HCT116 (cell line): Measurements from ENCODE around the gene MRPL47. TPM values are rescaled to one million over a fixed set of nuclear protein-coding genes. Genes with fewer than 3 reads are reported as not detected.

Experiments used
- ATAC-seq: fragments of 200-7000 bp; cut with Tn5 transposase; 2 replicates; pipeline ENCODE4 v1.9.1; 2020; ENCODE audit warnings: mild to moderate bottlenecking, moderate library complexity
- BruUV-seq: library from RNA; stranded (reverse); fragments of 400-500 nt; replicated peaks from 2 replicates; lab custom pipeline; 2021; lab: Mats Ljungman, UMichigan
- CTCF ChIA-PET: fragments of 300-600 bp; sonication (Branson Sonifier 250); formaldehyde crosslinking; loops from one replicate; lab custom pipeline; 2021; ENCODE audit warnings: antibody characterized with exemption; lab: Charles Lee
- POLR2A ChIA-PET: fragments of 300-600, 350-600 bp; sonication (Branson Sonifier 250); formaldehyde crosslinking; loops from one replicate; lab custom pipeline; 2021; ENCODE audit warnings: antibody characterized with exemption; lab: Charles Lee
- RAD21 ChIA-PET, 2 experiments: fragments of 300-600 bp; sonication (Branson Sonifier 250); formaldehyde crosslinking; loops; one replicate each; lab custom pipeline; 2023; ENCODE audit warnings: low total read pairs in 2 of 2; ENCODE audit not compliant: uncharacterized antibody in 2 of 2, unreplicated experiment in 2 of 2, low non-redundant PET in 1 of 2; lab: Charles Lee
- DNase-seq: peaks from one replicate; pipeline ENCODE4 v3.0.0-alpha.2; 2010; ENCODE audit warnings: low read depth, low spot score
- H2AFZ ChIP-seq: fragments of 200-600 bp; shearing (Covaris generic), sonication (generic); 2 replicates; pipeline ENCODE4 v1.6.1; 2017; ENCODE audit warnings: low read depth, mixed run types, mixed read lengths, antibody characterized with exemption, low read length; ENCODE audit not compliant: poor library complexity, severe bottlenecking
- H3K27ac ChIP-seq: 2 replicates; pipeline ENCODE4 v1.5.1; 2012; ENCODE audit warnings: low read depth, low read length
- H3K27me3 ChIP-seq: fragments of 200-600 bp; sonication (generic); 2 replicates; pipeline ENCODE4 v1.6.1; 2016; ENCODE audit warnings: mixed run types, low read length, mixed read lengths; ENCODE audit not compliant: insufficient read depth
- H3K36me3 ChIP-seq, 2 experiments: fragments of 200-500 bp in 1 of 2; fragments of 200-600 bp in 1 of 2; sonication (Bioruptor generic) in 1 of 2; sonication (generic) in 1 of 2; 2 replicates each; pipeline versions ENCODE4 v1.5.1 to v1.6.1; 2014 to 2016; ENCODE audit warnings: low read length in 2 of 2, inconsistent platforms in 1 of 2, mixed read lengths in 1 of 2, mixed run types in 1 of 2; ENCODE audit not compliant: insufficient read depth in 2 of 2, control insufficient read depth in 1 of 2
- H3K4me1 ChIP-seq, 2 experiments: fragments of 200-600 bp in 1 of 2; sonication (generic) in 1 of 2; 2 replicates each; pipeline versions ENCODE4 v1.5.1 to v1.6.1; 2012 to 2017; ENCODE audit warnings: low read length in 2 of 2, inconsistent platforms in 1 of 2, mild to moderate bottlenecking in 1 of 2, mixed read lengths in 1 of 2, mixed run types in 1 of 2, moderate library complexity in 1 of 2; ENCODE audit not compliant: insufficient read depth in 2 of 2, control insufficient read depth in 1 of 2
- H3K4me2 ChIP-seq: fragments of 200-600 bp; sonication (generic); 2 replicates; pipeline ENCODE4 v1.6.1; 2017; ENCODE audit warnings: mixed run types, low read length, mixed read lengths
- H3K4me3 ChIP-seq, 2 experiments: fragments of 200-600 bp in 1 of 2; sonication (generic) in 1 of 2; replicated peaks in 1 of 2; 2 replicates each; pipeline ENCODE4 v1.5.1; 2011 to 2016; ENCODE audit warnings: low read length in 2 of 2, control low read depth in 1 of 2, low read depth in 1 of 2, mild to moderate bottlenecking in 1 of 2, mixed read lengths in 1 of 2, mixed run types in 1 of 2
- H3K79me2 ChIP-seq: fragments of 200-600 bp; sonication (generic); 2 replicates; pipeline ENCODE4 v1.6.1; 2017; ENCODE audit warnings: mild to moderate bottlenecking, mixed run types, low read length, moderate library complexity, mixed read lengths; ENCODE audit not compliant: insufficient read depth
- H3K9ac ChIP-seq: fragments of 200-600 bp; sonication (generic); 2 replicates; pipeline ENCODE4 v1.6.1; 2016; ENCODE audit warnings: low read length, mixed read lengths
- H3K9me2 ChIP-seq: fragments of 200-600 bp; sonication (generic), shearing (Covaris generic); 2 replicates; pipeline ENCODE4 v1.6.1; 2017; ENCODE audit warnings: mixed run types, mild to moderate bottlenecking, moderate library complexity; ENCODE audit not compliant: insufficient read depth
- H3K9me3 ChIP-seq, 2 experiments: fragments of 200-500 bp in 1 of 2; fragments of 200-600 bp in 1 of 2; sonication (Bioruptor generic) in 1 of 2; sonication (generic) in 1 of 2; 2 replicates each; pipeline ENCODE4 v1.6.1; 2014 to 2017; ENCODE audit warnings: low read length in 2 of 2, mixed read lengths in 2 of 2, inconsistent platforms in 1 of 2, low read depth in 1 of 2, mild to moderate bottlenecking in 1 of 2, mixed run types in 1 of 2, moderate library complexity in 1 of 2; ENCODE audit not compliant: control insufficient read depth in 1 of 2, insufficient read depth in 1 of 2
- H4K20me1 ChIP-seq: fragments of 200-600 bp; sonication (generic), shearing (Covaris generic); 2 replicates; pipeline ENCODE4 v1.6.1; 2017; ENCODE audit warnings: mixed run types, mild to moderate bottlenecking, moderate library complexity; ENCODE audit not compliant: insufficient read depth
- ATF3 ChIP-seq: IDR thresholded peaks from 2 replicates; pipeline ENCODE4 v1.6.1; 2012
- CBX3 ChIP-seq: IDR thresholded peaks from 2 replicates; pipeline ENCODE4 v1.6.1; 2012; ENCODE audit warnings: low read depth
- CEBPB ChIP-seq: IDR thresholded peaks from 2 replicates; pipeline ENCODE4 v1.6.1; 2012; ENCODE audit warnings: low read depth
- CTCF ChIP-seq, 3 experiments: fragments of 200-600 bp in 1 of 3; sonication (generic) in 1 of 3; IDR thresholded peaks in 2 of 3; conservative IDR thresholded peaks in 1 of 3; 2 replicates each; pipeline ENCODE4 v1.5.1; 2012 to 2017; ENCODE audit warnings: low read depth in 2 of 3, low read length in 2 of 3, antibody characterized with exemption in 1 of 3, borderline replicate concordance in 1 of 3, control low read depth in 1 of 3, mild to moderate bottlenecking in 1 of 3, mixed read lengths in 1 of 3, mixed run types in 1 of 3, moderate library complexity in 1 of 3; ENCODE audit not compliant: insufficient read depth in 1 of 3
- EZH2 ChIP-seq: fragments of 200-600 bp; sonication (generic); IDR thresholded peaks from 2 replicates; pipeline ENCODE4 v1.6.1; 2017; ENCODE audit warnings: antibody characterized with exemption, mixed run types
- FOSL1 ChIP-seq: IDR thresholded peaks from 2 replicates; pipeline ENCODE4 v1.6.1; 2012; ENCODE audit warnings: low read depth
- JUND ChIP-seq: IDR thresholded peaks from 2 replicates; pipeline ENCODE4 v1.6.1; 2012
- SP1 ChIP-seq: IDR thresholded peaks from 2 replicates; pipeline ENCODE4 v1.6.1; 2012; ENCODE audit warnings: low read depth
- ZFX ChIP-seq: fragments of 450-650 bp; IDR thresholded peaks from 2 replicates; pipeline ENCODE4 v1.6.1; 2017
- intact Hi-C: fragments of 100-400 bp; cut with micrococcal nuclease; formaldehyde crosslinking; loops from 2 replicates; pipeline ENCODE4 v1.10.0; 2022
- total RNA-seq: library from RNA; stranded (reverse); gene quantifications from one replicate; pipeline ENCODE4 v1.2.1, GENCODE V29; 2021; ENCODE audit not compliant: unreplicated experiment
- TF ChIP-seq, protein P1 (sequence below): IDR thresholded peaks from 2 replicates; pipeline ENCODE4 v1.6.1; 2012

Gene MRPL47
- total RNA-seq, 1 experiment from 2014 or later, result 52.3 TPM

DNA sequence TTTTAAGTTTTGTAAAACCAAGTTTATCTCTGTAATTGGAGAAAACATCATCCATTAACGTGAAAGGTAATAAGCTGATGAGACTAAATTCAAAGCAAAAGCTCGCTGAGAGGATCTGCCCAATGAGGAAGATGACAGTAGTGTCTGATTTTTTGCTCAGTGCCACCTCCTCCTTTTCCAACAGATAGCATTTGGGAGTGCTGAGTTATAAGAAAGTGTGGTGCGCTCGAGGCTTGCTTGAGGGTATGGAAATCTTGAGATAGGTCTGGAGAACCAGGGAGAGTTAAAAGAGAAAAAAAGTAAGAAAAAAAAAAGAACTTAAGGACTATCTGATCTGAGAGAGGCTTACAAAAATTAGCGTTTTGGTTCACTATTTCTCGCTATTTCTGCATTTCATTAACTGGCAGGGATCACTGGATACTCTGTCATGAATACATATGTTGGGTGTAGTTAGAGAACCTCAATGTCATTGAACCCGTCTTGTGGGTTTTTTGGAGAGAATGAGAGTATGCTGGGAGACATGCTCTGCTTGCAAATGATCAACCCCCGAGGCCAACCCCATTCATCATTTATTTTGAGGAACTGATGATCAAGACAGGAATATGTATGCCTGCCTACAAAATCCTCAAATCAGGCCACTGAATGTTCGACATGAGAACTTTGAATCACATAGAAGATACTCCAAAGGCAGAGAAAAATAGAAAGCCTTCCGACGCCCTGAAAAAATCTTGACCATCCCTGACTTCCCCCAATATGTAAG is 47.4 kb upstream of the MRPL47 start:
- H3K79me2 ChIP-seq, result peaks cover 38% of the 10 kb centered on the region
- no peaks in the 10 kb centered on the region for H4K20me1 ChIP-seq
- TSS peak; percentile 73 for BruUV-seq
- H3K36me3 ChIP-seq, result no peaks in the 10 kb centered on the region
- peak overlapping the region; percentile 88 to 94 for H3K4me3 ChIP-seq
- no peak for ATAC-seq
- CTCF ChIA-PET, result no interaction called here
- H3K27ac ChIP-seq, result peak overlapping the region; percentile 85
- TF ChIP-seq CBX3, result no peak
- TF ChIP-seq FOSL1, result no peak
- TF ChIP-seq EZH2, result no peak
- no peak for TF ChIP-seq CTCF (IDR thresholded peaks at IDR 0.05 in 2 of 3, conservative IDR thresholded peaks at IDR 0.05 in 1 of 3; ENCODE audit: borderline replicate concordance in 1 of 3, insufficient read depth in 1 of 3, low read depth in 2 of 3, low read length in 2 of 3)
- TF ChIP-seq SP1, result no peak
- no peak for TF ChIP-seq ZFX
- TF ChIP-seq, protein P1, sequence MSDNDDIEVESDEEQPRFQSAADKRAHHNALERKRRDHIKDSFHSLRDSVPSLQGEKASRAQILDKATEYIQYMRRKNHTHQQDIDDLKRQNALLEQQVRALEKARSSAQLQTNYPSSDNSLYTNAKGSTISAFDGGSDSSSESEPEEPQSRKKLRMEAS, result no peak
- TF ChIP-seq CEBPB, result no peak
- TF ChIP-seq JUND, result no peak
- no peak for TF ChIP-seq ATF3
- TF ChIP-seq, all 23 proteins: peak for 0
- no peaks in the 10 kb centered on the region for H3K9me3 ChIP-seq
- peaks cover 4 to 28% of the 10 kb centered on the region in 2 experiments; a peak in 3 of 4 replicates for H3K4me1 ChIP-seq
- H3K9me2 ChIP-seq, result no peaks in the 10 kb centered on the region
- H3K9ac ChIP-seq, result peak overlapping the region; percentile 95
- intact Hi-C loops, result no loop called here
- peak overlapping the region; percentile 69 for H3K4me2 ChIP-seq
- H3K27me3 ChIP-seq, result no peaks in the 10 kb centered on the region
- ChIA-PET RAD21 (no interaction called here), POLR2A (no interaction called here)
- DNase-seq, result no peak
- peak overlapping the region; percentile 52 for H2AFZ ChIP-seq
